ENCODE results near the gene SLC44A3. TPM values are rescaled to one million over a fixed set of nuclear protein-coding genes. Genes with fewer than 3 reads are reported as not detected.

The SLC44A3 gene
- polyA plus RNA-seq, 1 donor from 2014 or later, result not detected

- Histone ChIP-seq H3K79me2 (replicated peaks; ENCODE audit: insufficient read depth, low read length) (no peaks in the 10 kb centered on the region), H3K9me3 (ENCODE audit: low read length) (no peaks in the 10 kb centered on the region), H3K27ac (ENCODE audit: low read length) (no peak overlapping the region), H2AFZ (ENCODE audit: low read depth, low read length) (no peak overlapping the region), H3K27me3 (ENCODE audit: insufficient read depth, low read depth, low read length) (no peaks in the 10 kb centered on the region), H3K4me3 (ENCODE audit: low read length) (no peak overlapping the region), H3K36me3 (ENCODE audit: insufficient read depth, low read length) (no peaks in the 10 kb centered on the region), H4K20me1 (ENCODE audit: insufficient read depth) (no peaks in the 10 kb centered on the region), H3K9ac (ENCODE audit: low read length) (no peak overlapping the region), H3F3A (ENCODE audit: insufficient read depth, low read length, poor library complexity, severe bottlenecking) (no peaks in the 10 kb centered on the region), H3K4me2 (ENCODE audit: low read length) (no peak overlapping the region), H3K9me2 (ENCODE audit: insufficient read depth, low read length) (no peaks in the 10 kb centered on the region)
- TF ChIP-seq POLR2AphosphoS5 (IDR thresholded peaks at IDR 0.05) (no peak), EZH2 (IDR thresholded peaks at IDR 0.05; ENCODE audit: borderline replicate concordance, insufficient read depth, low read length, poor library complexity, severe bottlenecking) (no peak), CTCF (IDR thresholded peaks at IDR 0.05; ENCODE audit: poor library complexity, severe bottlenecking) (no peak), EP300 (conservative IDR thresholded peaks at IDR 0.05; ENCODE audit: poor library complexity, severe bottlenecking) (no peak), SMC3 (conservative IDR thresholded peaks at IDR 0.05; ENCODE audit: poor library complexity) (no peak), TAF1 (IDR thresholded peaks at IDR 0.05; ENCODE audit: low read depth) (no peak), MXI1 (conservative IDR thresholded peaks at IDR 0.05; ENCODE audit: poor library complexity, severe bottlenecking) (no peak), RAD21 (conservative IDR thresholded peaks at IDR 0.05) (no peak), REST (IDR thresholded peaks at IDR 0.05; ENCODE audit: borderline replicate concordance) (no peak)
Observed at GRCh38 chr1:94840808-94841207, 20.7 kb downstream of the SLC44A3 start.

- H3K27ac ChIP-seq (ENCODE audit: low read length), result no peak overlapping the region
- no peak overlapping the region for H2AFZ ChIP-seq (ENCODE audit: low read depth, low read length)
- H3K79me2 ChIP-seq (replicated peaks; ENCODE audit: insufficient read depth, low read length), result no peaks in the 10 kb centered on the region
- H3K36me3 ChIP-seq (ENCODE audit: insufficient read depth, low read length), result no peaks in the 10 kb centered on the region
- H3K9me3 ChIP-seq (ENCODE audit: low read length), result no peaks in the 10 kb centered on the region
- no peak for TF ChIP-seq CTCF (IDR thresholded peaks at IDR 0.05; ENCODE audit: poor library complexity, severe bottlenecking)
- no peak for TF ChIP-seq MXI1 (conservative IDR thresholded peaks at IDR 0.05; ENCODE audit: poor library complexity, severe bottlenecking)
- TF ChIP-seq POLR2AphosphoS5 (IDR thresholded peaks at IDR 0.05), result no peak
- TF ChIP-seq EP300 (conservative IDR thresholded peaks at IDR 0.05; ENCODE audit: poor library complexity, severe bottlenecking), result no peak
- no peak overlapping the region for H3K4me2 ChIP-seq (ENCODE audit: low read length)
- H3K27me3 ChIP-seq (ENCODE audit: insufficient read depth, low read depth, low read length), result no peaks in the 10 kb centered on the region
- no peaks in the 10 kb centered on the region for H3K9me2 ChIP-seq (ENCODE audit: insufficient read depth, low read length)
- no peaks in the 10 kb centered on the region for H3F3A ChIP-seq (ENCODE audit: insufficient read depth, low read length, poor library complexity, severe bottlenecking)
- H3K4me3 ChIP-seq (ENCODE audit: low read length), result no peak overlapping the region
- H3K9ac ChIP-seq (ENCODE audit: low read length), result no peak overlapping the region
- H4K20me1 ChIP-seq (ENCODE audit: insufficient read depth), result no peaks in the 10 kb centered on the region
Observed at GRCh38 chr1:94843430-94843829, 23.3 kb downstream of the SLC44A3 start.
